Activated naive CD8-positive, alpha-beta T cell treated with anti-CD3 and anti-CD28 coated beads for 36 hours (primary cell): ENCODE measurements around the gene MYLIP. TPM values are rescaled to one million over a fixed set of nuclear protein-coding genes. Genes with fewer than 3 reads are reported as not detected.
"Not testable (repeated sequence)": the region's sequence is repeated elsewhere in the genome, so short reads cannot be mapped to it uniquely, and the experiment has no call there.

Experiments used
- DNase-seq: peaks from one replicate; pipeline ENCODE4 v3.0.0; 2021
- H3K27ac Mint-ChIP-seq: one replicate; pipeline ENCODE4 v1.8.0; 2022; ENCODE audit warnings: mild to moderate bottlenecking, moderate library complexity, mixed read lengths
- H3K27me3 Mint-ChIP-seq: one replicate; pipeline ENCODE4 v1.8.0; 2022; ENCODE audit warnings: mild to moderate bottlenecking, mixed read lengths
- H3K36me3 Mint-ChIP-seq: one replicate; pipeline ENCODE4 v1.8.0; 2021; ENCODE audit warnings: mild to moderate bottlenecking, mixed read lengths
- H3K4me1 Mint-ChIP-seq: one replicate; pipeline ENCODE4 v1.8.0; 2021; ENCODE audit warnings: mixed read lengths
- H3K4me3 Mint-ChIP-seq: one replicate; pipeline ENCODE4 v1.8.0; 2022; ENCODE audit warnings: mild to moderate bottlenecking, moderate library complexity, mixed read lengths
- H3K9me3 Mint-ChIP-seq: one replicate; pipeline ENCODE4 v1.8.0; 2022; ENCODE audit warnings: mixed read lengths
- total RNA-seq, 2 experiments: library from RNA; stranded (reverse); gene quantifications; one replicate each; pipeline ENCODE4 v1.2.3, GENCODE V29; 2021

The MYLIP gene
- total RNA-seq, 2 experiments from 2014 or later = 8.4 to 10.0 TPM

DNA sequence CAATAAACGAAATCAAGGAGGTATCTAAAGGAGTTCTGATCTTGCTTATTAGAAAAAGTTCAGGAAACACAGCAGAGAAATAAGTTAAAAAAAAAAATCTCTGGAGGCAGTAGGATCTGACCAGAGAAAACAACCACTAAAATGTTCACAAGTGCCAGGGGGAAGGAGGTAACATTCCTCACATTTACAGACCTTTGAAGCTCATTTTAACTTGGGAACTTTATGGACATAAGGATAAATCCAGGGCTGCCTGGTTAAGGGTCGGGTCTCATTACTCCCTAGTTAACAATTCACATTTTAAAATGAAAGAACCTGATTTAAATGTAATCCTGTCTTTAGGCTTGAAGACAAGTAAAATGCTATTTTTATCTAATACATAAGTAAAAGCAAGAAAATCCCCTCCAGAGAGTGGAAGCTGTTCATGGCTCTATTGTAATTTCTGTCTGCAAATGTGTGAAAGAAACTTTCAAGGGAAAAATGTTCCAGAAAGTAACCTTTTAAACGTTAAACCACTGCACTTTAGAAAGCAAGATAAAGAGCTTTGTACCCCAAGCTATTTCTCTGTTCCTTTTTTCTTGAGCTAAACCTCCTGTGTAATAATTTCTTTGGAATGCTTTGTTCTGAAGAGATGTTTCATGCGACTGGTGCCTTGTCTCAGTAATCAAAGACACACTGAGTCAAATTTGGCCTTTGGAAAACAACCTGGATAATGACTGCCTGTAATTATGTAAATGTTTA is 38.2 kb downstream of the MYLIP start:
- Mint-ChIP-seq H3K4me3 (no peak overlapping the region), H3K4me1 (peaks cover 45% of the 10 kb centered on the region), H3K27me3 (peaks cover 5% of the 10 kb centered on the region), H3K9me3 (no peaks in the 10 kb centered on the region), H3K27ac (no peak overlapping the region), H3K36me3 (no peaks in the 10 kb centered on the region)
- no peak for DNase-seq

DNA sequence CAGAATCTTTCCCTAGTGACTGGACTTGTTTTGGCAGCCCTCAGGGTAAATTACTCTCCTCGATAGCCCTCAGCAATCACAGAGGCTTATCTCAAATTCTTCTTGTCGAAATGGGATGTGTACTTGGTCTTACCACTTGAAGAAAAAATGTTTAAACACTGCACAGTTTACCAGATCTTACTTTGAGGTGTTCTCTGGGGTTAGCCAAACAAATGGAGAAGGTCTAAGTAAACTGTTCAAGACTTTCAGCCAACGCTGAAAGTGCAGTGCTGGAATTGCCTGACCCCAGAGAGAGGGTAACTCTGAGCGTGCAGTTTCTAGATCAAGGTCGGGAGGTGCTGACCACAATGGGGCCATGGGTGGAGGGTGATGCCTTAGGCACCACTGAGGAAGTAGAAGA is 39.2 kb downstream of the MYLIP start:
- H3K4me3 Mint-ChIP-seq = no peak overlapping the region
- no peak overlapping the region for H3K27ac Mint-ChIP-seq
- H3K9me3 Mint-ChIP-seq = no peaks in the 10 kb centered on the region
- peak; percentile 14 for DNase-seq
- peaks cover 5% of the 10 kb centered on the region for H3K27me3 Mint-ChIP-seq
- H3K36me3 Mint-ChIP-seq = no peaks in the 10 kb centered on the region
- peaks cover 36% of the 10 kb centered on the region for H3K4me1 Mint-ChIP-seq

DNA sequence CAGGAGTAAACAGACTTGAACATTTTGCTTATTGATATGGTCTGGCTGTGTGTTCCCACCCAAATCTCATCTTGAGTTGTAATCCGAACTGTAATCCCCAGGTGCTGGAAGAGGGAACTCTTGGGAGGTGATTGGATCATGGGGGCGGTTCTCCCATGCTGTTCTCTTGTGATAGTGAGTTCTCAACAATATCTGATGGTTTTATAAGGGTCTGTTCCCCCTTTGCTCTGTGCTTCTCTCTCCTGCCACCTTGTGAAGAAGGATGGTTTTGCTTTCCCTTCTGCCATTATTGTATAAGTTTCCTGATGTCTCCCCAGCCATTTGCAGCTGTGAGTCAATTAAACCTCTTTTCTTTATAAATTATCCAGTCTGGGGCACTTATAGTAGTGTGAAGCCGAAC is 40.0 kb downstream of the MYLIP start:
- H3K36me3 Mint-ChIP-seq = no peaks in the 10 kb centered on the region
- no peak overlapping the region for H3K27ac Mint-ChIP-seq
- H3K4me3 Mint-ChIP-seq = no peak overlapping the region
- H3K27me3 Mint-ChIP-seq = peaks cover 5% of the 10 kb centered on the region
- no peak for DNase-seq
- H3K9me3 Mint-ChIP-seq = no peaks in the 10 kb centered on the region
- H3K4me1 Mint-ChIP-seq = peaks cover 28% of the 10 kb centered on the region

DNA sequence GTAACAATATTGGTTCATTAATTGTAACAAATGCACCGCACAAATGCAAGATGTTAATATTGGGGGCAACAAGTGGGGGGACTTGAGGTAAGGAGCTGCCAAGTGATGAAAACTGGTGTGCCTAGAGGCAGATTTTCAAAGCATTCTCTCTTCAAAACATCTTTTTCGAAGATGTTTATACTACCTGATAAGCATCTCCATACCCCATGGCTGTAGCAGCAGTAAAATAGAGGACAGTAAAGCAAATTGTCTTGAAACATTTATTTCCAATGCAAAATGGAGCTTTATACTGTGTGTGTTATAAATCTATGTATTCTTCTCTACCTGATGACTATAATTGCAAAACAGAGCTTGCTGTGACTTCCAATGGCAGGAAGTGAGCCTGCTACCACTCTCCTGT is 42.5 kb downstream of the MYLIP start:
- DNase-seq = no peak
- Mint-ChIP-seq H3K4me1 (peaks cover 27% of the 10 kb centered on the region), H3K27me3 (no peaks in the 10 kb centered on the region), H3K36me3 (no peaks in the 10 kb centered on the region), H3K9me3 (no peaks in the 10 kb centered on the region), H3K27ac (no peak overlapping the region), H3K4me3 (no peak overlapping the region)

DNA sequence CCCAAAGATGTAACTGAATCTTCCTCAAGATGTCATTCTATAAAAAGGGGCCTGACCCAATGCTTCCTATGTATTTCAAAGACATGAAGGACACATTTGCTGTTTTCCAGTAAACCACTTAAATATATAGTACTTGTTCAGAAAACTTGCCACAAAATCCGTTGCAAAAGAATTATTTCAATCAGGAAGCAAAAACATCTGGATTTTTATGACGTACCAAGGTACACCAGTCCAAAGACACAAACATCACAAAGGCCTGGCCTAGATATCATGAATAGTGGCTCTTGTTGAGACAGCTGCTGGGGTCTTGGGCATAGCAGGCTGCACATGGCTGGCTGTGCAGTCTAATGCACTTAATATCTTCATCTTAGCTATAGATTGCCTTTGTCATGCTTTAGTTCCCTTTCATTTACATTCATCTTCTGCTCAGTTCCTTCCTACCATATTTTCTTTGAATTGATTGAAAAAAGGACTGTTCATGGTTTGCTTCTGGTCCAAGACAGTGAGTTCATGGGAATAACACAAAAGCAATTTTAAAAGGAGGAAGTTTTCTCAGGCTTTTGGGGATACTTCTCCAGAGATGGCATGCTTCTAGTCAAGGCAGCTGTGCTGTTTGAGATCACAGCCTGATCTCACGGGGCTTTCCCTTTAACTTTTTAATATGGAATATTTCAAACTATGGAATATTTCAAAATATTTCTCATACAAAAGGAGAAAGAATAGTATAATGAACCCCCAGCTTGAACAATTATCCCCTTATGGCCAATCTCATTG is 44.5 kb downstream of the MYLIP start:
- H3K9me3 Mint-ChIP-seq = peaks cover 3% of the 10 kb centered on the region
- H3K4me1 Mint-ChIP-seq = peaks cover 12% of the 10 kb centered on the region
- no peak overlapping the region for H3K4me3 Mint-ChIP-seq
- no peak overlapping the region for H3K27ac Mint-ChIP-seq
- peaks cover under 1% of the 10 kb centered on the region for H3K36me3 Mint-ChIP-seq
- no peaks in the 10 kb centered on the region for H3K27me3 Mint-ChIP-seq
- no peak for DNase-seq

DNA sequence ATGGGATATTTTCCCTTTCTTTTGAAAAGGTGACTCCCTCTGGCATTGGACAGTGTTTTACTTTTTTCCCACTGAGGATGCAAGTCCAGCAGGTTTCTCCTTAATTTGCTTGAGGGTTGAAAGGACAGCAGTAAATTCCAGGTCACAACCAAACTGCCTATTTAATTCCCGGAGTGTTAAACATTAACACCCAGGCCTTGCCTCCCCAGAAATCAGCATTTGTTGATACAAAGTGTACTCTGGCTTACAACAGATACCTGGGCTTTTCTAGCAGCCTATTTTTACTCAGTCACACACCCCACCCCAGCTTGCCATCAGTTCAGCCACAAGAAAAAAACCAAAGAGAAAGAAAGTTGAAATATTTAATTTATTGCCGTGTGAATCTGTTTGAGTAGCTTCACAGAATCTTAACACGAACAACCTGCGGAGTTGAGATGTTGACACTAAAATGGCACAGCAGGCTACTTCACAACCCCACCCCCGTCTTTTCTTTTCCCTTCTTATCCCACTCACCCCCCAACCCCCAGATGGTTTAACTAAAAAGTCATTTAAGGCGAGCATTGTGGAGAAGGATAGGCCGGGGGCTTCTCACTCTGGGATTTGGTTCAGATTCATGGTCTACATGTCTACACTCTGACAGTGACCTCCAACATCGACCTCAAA is 45.7 kb downstream of the MYLIP start:
- H3K4me3 Mint-ChIP-seq = no peak overlapping the region
- peaks cover 5% of the 10 kb centered on the region for H3K4me1 Mint-ChIP-seq
- H3K27ac Mint-ChIP-seq = no peak overlapping the region
- DNase-seq = no peak
- peaks cover 4% of the 10 kb centered on the region for H3K36me3 Mint-ChIP-seq
- no peaks in the 10 kb centered on the region for H3K27me3 Mint-ChIP-seq
- peaks cover 7% of the 10 kb centered on the region for H3K9me3 Mint-ChIP-seq

DNA sequence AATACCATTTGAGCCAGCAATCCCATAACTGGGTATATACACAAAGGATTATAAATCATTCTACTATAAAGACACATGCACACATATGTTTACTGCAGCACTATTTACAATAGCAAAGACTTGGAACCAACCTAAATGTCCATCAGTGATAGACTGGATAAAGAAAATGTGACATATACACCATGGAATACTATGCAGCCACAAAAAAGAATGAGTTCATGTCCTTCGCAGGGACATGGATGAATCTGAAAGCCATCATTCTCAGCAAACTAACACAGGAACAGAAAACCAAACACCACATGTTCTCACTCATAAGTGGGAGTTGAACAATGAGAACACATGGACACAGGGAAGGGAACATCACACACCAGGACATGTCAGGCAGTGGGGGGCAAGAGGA is 47.7 kb downstream of the MYLIP start:
- peaks cover 13% of the 10 kb centered on the region for H3K4me1 Mint-ChIP-seq
- H3K27me3 Mint-ChIP-seq, H3K27ac Mint-ChIP-seq, DNase-seq, H3K4me3 Mint-ChIP-seq: not testable (repeated sequence)
- peaks cover 16% of the 10 kb centered on the region for H3K9me3 Mint-ChIP-seq
- H3K36me3 Mint-ChIP-seq = peaks cover 12% of the 10 kb centered on the region

DNA sequence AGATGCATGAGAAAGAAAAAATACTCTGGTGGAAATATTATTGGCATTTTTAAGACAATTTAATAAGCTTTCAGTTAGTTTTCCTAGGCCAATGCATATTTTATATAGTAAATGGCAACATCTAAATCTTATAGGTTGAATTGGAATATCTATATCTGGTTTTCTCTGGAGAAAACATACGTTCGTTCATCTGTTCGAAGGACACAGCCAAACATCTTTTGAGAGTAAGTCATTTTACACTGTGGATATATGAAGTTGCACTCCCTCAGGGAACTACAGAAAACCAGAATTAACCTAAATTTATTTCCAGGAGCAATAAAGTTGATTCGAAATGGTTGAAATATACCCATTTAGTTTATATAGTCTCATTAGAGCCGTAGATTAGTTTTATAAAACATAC is 49.0 kb downstream of the MYLIP start:
- H3K27me3 Mint-ChIP-seq = no peaks in the 10 kb centered on the region
- no peak overlapping the region for H3K4me3 Mint-ChIP-seq
- peaks cover 19% of the 10 kb centered on the region for H3K9me3 Mint-ChIP-seq
- peaks cover 12% of the 10 kb centered on the region for H3K36me3 Mint-ChIP-seq
- peaks cover 11% of the 10 kb centered on the region for H3K4me1 Mint-ChIP-seq
- no peak overlapping the region for H3K27ac Mint-ChIP-seq
- no peak for DNase-seq

DNA sequence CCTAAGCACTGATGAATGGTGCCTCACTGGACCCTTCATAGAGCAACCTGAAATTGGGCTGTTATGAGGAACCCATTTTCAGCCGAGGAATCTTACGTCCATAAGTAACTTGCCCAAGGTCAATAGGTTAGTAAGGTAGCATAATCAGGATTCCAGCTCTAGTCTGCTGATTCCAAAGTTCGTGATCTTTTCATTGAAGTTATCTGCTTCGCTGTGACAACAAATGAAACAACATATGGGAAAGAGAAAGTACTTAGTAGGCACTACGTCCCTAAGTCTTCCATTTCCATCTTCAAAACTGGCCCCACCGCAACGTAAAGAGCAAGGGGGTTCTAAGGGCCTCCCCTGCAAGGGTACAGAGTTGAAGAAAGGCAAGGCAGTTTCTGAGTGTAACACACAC is 49.5 kb downstream of the MYLIP start:
- peaks cover 12% of the 10 kb centered on the region for H3K36me3 Mint-ChIP-seq
- H3K9me3 Mint-ChIP-seq = peaks cover 19% of the 10 kb centered on the region
- no peaks in the 10 kb centered on the region for H3K27me3 Mint-ChIP-seq
- H3K4me3 Mint-ChIP-seq = no peak overlapping the region
- no peak for DNase-seq
- peak overlapping the region; percentile 3 for H3K27ac Mint-ChIP-seq
- H3K4me1 Mint-ChIP-seq = peaks cover 15% of the 10 kb centered on the region

DNA sequence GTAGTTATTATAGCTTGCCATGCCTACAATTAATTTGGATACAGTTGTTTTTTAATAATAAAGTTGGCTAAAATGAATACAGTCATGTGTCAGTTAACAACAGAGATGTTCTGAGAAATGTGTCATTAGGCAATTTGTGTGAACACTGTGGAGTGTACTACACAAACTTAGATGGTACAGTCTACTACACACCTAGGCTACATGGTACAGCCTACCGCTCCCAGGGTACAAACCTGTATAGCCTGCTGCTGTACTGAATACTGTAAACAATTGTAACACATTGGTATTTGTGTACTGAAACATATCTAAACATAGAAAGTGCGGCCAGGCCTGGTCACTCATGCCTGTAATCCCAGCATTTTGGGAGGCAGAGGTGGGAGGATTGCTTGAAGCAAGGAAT is 50.2 kb downstream of the MYLIP start:
- Mint-ChIP-seq H3K27me3 (no peaks in the 10 kb centered on the region), H3K4me1 (peaks cover 17% of the 10 kb centered on the region), H3K27ac (no peak overlapping the region), H3K9me3 (peaks cover 19% of the 10 kb centered on the region), H3K36me3 (peaks cover 12% of the 10 kb centered on the region), H3K4me3 (no peak overlapping the region)
- DNase-seq = no peak

DNA sequence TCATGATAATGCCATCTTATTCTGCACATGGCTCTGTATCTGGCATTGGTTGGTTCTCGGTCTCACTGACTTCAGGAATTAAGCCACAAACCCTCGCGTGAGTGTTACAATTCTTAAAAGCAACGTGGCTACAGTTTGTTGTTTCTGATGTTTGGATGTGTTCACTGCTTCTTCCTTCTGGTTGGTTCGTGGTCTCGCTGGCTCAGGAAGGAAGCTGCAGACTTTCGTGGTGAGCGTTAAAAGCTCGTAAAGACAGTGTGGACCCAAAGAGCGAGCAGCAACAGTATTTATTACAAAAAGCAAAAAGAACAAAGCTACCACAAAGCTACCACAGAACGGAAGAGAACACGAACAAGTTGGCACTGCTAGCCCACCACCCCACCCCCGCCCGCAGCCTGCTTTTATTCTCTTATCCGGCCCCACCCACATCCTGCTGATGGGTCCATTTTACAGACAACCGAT is 51.1 kb downstream of the MYLIP start:
- peaks cover 19% of the 10 kb centered on the region for H3K9me3 Mint-ChIP-seq
- H3K4me1 Mint-ChIP-seq = peaks cover 17% of the 10 kb centered on the region
- peak overlapping the region; percentile 37 for H3K4me3 Mint-ChIP-seq
- H3K36me3 Mint-ChIP-seq = peaks cover 12% of the 10 kb centered on the region
- H3K27me3 Mint-ChIP-seq = no peaks in the 10 kb centered on the region
- DNase-seq = no peak
- peak overlapping the region; percentile 78 for H3K27ac Mint-ChIP-seq

DNA sequence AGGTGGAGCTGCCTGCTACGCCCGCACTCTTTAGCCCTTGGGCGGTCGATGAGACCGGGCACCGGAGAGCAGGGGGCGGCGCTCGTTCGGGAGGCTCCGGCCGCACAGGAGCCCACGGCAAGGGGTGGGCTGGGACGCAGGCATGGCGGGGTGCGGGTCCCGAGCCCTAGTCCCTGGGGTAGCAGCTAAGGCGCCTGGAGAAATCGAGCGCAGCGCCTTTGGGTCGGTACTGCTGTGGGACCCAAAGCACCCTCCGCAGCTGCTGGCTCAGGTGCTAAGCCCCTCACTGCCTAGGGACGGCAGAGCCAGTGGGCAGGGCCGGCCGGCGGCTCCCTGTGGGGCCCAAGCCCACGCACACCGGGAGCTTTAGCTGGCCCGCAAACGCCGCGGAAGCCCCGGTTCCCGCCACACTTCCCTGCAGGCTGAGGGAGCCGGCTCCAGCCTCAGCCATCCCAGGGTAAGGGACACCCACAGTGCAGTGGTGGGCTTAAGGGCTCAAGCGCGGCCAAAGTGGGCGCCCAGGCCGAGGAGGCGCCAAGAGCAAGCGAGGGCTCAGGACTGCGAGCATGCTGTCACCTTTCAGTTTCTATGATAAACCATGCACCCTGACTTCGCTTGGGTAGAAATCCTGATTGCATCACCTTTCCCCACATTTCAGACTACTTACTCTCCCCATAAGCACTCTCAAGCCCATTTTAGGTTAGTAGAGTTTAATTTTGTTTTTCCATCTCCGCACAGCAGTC is 52.0 kb downstream of the MYLIP start:
- no peaks in the 10 kb centered on the region for H3K27me3 Mint-ChIP-seq
- peaks cover 17% of the 10 kb centered on the region for H3K4me1 Mint-ChIP-seq
- H3K36me3 Mint-ChIP-seq = peaks cover 12% of the 10 kb centered on the region
- no peak overlapping the region for H3K27ac Mint-ChIP-seq
- no peak for DNase-seq
- H3K9me3 Mint-ChIP-seq = peaks cover 19% of the 10 kb centered on the region
- H3K4me3 Mint-ChIP-seq = no peak overlapping the region

DNA sequence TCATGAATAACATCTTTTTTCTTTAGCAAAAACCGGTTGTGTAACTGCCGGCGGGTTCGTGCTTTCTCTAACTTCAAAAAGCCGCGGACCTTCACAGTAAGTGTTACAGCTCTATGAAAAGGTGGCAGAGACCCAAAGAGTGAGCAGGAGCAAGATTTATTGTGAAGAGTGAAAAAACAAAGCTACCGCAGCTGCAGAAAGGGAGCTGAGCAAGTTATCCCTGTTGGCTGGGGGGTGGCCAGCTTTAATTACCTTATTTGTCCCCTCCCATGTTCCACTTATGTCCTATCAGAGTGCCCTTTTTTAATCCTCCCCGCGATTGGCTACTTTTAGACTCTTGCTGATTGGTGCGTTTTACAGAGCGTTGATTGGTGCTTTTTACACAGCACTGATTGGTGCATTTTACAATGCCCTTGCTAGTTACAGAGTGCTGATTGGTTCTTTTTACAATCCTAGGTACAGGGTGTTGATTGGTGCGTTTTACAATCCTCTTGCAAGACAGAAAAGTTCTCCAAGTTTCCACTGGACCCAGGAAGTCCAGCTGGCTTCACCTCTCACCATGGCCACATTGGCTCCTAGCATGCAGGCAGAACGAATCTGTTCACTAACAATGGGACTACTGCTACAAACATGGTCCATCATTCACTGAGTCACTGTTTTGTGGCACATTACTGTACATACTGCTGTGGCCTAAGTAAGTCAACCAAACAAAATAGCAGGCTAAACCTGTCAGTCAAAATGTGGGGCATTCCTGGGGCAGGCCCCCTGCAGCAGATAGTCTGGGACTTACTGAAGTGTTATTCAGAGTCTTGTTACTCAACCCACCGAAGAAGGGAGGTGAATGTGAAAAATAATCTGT is 52.8 kb downstream of the MYLIP start:
- peaks cover 17% of the 10 kb centered on the region for H3K4me1 Mint-ChIP-seq
- peaks cover 12% of the 10 kb centered on the region for H3K36me3 Mint-ChIP-seq
- no peak overlapping the region for H3K27ac Mint-ChIP-seq
- H3K4me3 Mint-ChIP-seq = no peak overlapping the region
- no peaks in the 10 kb centered on the region for H3K27me3 Mint-ChIP-seq
- no peak for DNase-seq
- H3K9me3 Mint-ChIP-seq = peaks cover 18% of the 10 kb centered on the region

DNA sequence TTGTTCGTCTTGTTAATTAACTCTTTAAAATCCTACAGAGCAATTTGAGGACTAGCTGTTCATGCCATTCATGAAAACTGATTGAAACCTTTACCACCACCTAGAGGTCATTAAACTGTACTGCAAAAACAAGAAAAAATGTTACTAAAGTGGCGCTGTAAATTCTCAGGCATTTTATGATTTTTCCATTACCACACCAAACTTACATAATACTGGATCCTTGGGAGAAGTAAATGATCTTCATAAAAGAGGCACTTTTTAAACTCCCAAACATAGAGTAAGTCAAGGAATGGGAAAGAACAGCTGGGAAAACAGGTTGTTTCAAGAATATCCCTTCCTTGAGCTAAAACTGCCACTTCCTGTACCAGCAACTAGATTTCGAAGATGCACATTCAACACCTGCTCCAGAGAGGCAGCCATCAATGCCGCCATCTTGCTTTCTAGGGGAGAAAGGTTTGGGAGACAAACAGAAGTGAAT is 54.3 kb downstream of the MYLIP start:
- H3K36me3 Mint-ChIP-seq = peaks cover 12% of the 10 kb centered on the region
- no peaks in the 10 kb centered on the region for H3K27me3 Mint-ChIP-seq
- peaks cover 17% of the 10 kb centered on the region for H3K4me1 Mint-ChIP-seq
- no peak overlapping the region for H3K4me3 Mint-ChIP-seq
- peaks cover 17% of the 10 kb centered on the region for H3K9me3 Mint-ChIP-seq
- no peak for DNase-seq
- peak overlapping the region; percentile 25 for H3K27ac Mint-ChIP-seq
